Trophoblast cell (in vitro differentiated cells and primary cell): ENCODE measurements around the gene CRYGN.

ENCODE experiments used
- DNase-seq, 2 donors: peaks; one replicate each; pipeline ENCODE4 v3.0.0-alpha.2; 2016
- H2AFZ ChIP-seq: 2 replicates; pipeline ENCODE4 v1.6.1; 2013; ENCODE audit warnings: low read length, moderate library complexity, mild to moderate bottlenecking; ENCODE audit not compliant: insufficient read depth, poor library complexity
- H2AK5ac ChIP-seq: 2 replicates; pipeline ENCODE4 v1.6.1; 2013; ENCODE audit warnings: mild to moderate bottlenecking, low read length
- H2BK120ac ChIP-seq: 2 replicates; pipeline ENCODE4 v1.6.1; 2013; ENCODE audit warnings: low read length, mild to moderate bottlenecking, moderate library complexity; ENCODE audit not compliant: insufficient read depth, poor library complexity
- H2BK12ac ChIP-seq: 2 replicates; pipeline ENCODE4 v1.6.1; 2013; ENCODE audit warnings: mild to moderate bottlenecking, low read length, moderate library complexity
- H2BK5ac ChIP-seq: 2 replicates; pipeline ENCODE4 v1.6.1; 2013; ENCODE audit warnings: low read length, low read depth, moderate library complexity, mild to moderate bottlenecking; ENCODE audit not compliant: poor library complexity
- H3K14ac ChIP-seq: 2 replicates; pipeline ENCODE4 v1.6.1; 2013; ENCODE audit warnings: mild to moderate bottlenecking, low read length
- H3K18ac ChIP-seq: 2 replicates; pipeline ENCODE4 v1.6.1; 2013; ENCODE audit warnings: mild to moderate bottlenecking, low read length
- H3K23ac ChIP-seq: 2 replicates; pipeline ENCODE4 v1.6.1; 2013; ENCODE audit warnings: low read length
- H3K27ac ChIP-seq: 2 replicates; pipeline ENCODE4 v1.5.1; 2013; ENCODE audit warnings: low read depth, mild to moderate bottlenecking, inconsistent platforms, low read length, moderate library complexity
- H3K27me3 ChIP-seq: 2 replicates; pipeline ENCODE4 v1.6.1; 2013; ENCODE audit warnings: inconsistent platforms, mild to moderate bottlenecking, low read length, moderate library complexity; ENCODE audit not compliant: insufficient read depth
- H3K36me3 ChIP-seq, 2 experiments: 1 replicate in 1 of 2; 2 replicates in 1 of 2; pipeline ENCODE4 v1.6.1; 2013; ENCODE audit warnings: low read length in 2 of 2, mild to moderate bottlenecking in 2 of 2, moderate library complexity in 1 of 2; ENCODE audit not compliant: insufficient read depth in 2 of 2, control insufficient read depth in 1 of 2
- H3K4ac ChIP-seq: 2 replicates; pipeline ENCODE4 v1.6.1; 2013; ENCODE audit warnings: low read depth, mild to moderate bottlenecking, low read length, moderate library complexity
- H3K4me1 ChIP-seq, 2 experiments: 1 replicate in 1 of 2; 2 replicates in 1 of 2; pipeline ENCODE4 v1.6.1; 2013; ENCODE audit warnings: low read length in 2 of 2, mild to moderate bottlenecking in 2 of 2, moderate library complexity in 1 of 2; ENCODE audit not compliant: insufficient read depth in 2 of 2, control insufficient read depth in 1 of 2
- H3K4me2 ChIP-seq: 2 replicates; pipeline ENCODE4 v1.6.1; 2013; ENCODE audit warnings: inconsistent platforms, mild to moderate bottlenecking, low read length, moderate library complexity
- H3K4me3 ChIP-seq: 2 replicates; pipeline ENCODE4 v1.5.1; 2013; ENCODE audit warnings: mild to moderate bottlenecking, low read depth, low read length, inconsistent platforms
- H3K79me1 ChIP-seq: one replicate; pipeline ENCODE4 v1.6.1; 2013; ENCODE audit warnings: low read length
- H3K79me2 ChIP-seq: 2 replicates; pipeline ENCODE4 v1.6.1; 2013; ENCODE audit warnings: low read length, mild to moderate bottlenecking; ENCODE audit not compliant: control insufficient read depth, insufficient read depth, poor library complexity
- H3K9ac ChIP-seq: 2 replicates; pipeline ENCODE4 v1.6.1; 2013; ENCODE audit warnings: mild to moderate bottlenecking, low read length
- H3K9me3 ChIP-seq: 2 replicates; pipeline ENCODE4 v1.6.1; 2013; ENCODE audit warnings: low read depth, mild to moderate bottlenecking, control low read depth, inconsistent platforms, low read length; ENCODE audit not compliant: insufficient read depth
- H4K12ac ChIP-seq: 2 replicates; pipeline ENCODE4 v1.6.1; 2013; ENCODE audit warnings: low read depth, mild to moderate bottlenecking, low read length, moderate library complexity
- H4K8ac ChIP-seq: 2 replicates; pipeline ENCODE4 v1.6.1; 2013; ENCODE audit warnings: low read depth, mild to moderate bottlenecking, low read length, moderate library complexity
- H4K91ac ChIP-seq: one replicate; pipeline ENCODE4 v1.6.1; 2013; ENCODE audit warnings: low read depth, mild to moderate bottlenecking, low read length, moderate library complexity
- WGBS: extraction: QIAGEN DNeasy Blood & Tissue Kit; methylation state at CpG from one replicate; pipeline ENCODE4 v1.1.7; 2013; ENCODE audit warnings: missing lambda C conversion rate; ENCODE audit not compliant: insufficient read length, insufficient coverage; ENCODE audit errors: extremely low coverage; 5-methylcytosine and 5-hydroxymethylcytosine counted together

CRYGN gene

DNA sequence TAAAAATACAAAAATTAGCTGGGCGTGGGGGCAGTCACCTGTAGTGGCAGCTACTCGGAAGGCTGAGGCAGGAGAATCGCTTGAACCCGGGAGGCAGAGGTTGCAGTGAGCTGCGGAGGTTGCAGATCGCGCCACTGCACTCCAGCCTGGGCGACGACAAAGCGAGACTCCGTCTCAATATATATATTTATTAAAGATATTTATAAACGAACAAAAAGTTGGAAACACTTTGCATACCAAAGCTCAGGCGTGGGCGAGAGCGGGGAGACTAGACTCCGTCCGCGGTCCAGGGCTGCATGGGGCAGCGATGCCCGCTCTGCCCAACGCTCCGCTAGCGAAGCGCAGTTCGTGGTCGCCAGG lies 7.9 kb upstream of the CRYGN start:
- Histone ChIP-seq H3K36me3 (no peaks in the 10 kb centered on the region), H3K4ac (no peak overlapping the region), H3K23ac (no peak overlapping the region), H4K12ac (no peak overlapping the region), H3K4me1 (peaks cover 4 to 5% of the 10 kb centered on the region in 2 experiments), H3K14ac (peak overlapping the region; percentile 45), H3K4me3 (peak overlapping the region; percentile 4), H4K8ac (peak overlapping the region; percentile 86), H3K27me3 (no peaks in the 10 kb centered on the region), H3K27ac (no peak overlapping the region), H3K9me3 (peaks cover 5% of the 10 kb centered on the region), H2AK5ac (no peak overlapping the region), H2BK120ac (no peak overlapping the region), H2BK12ac (no peak overlapping the region), H4K91ac (no peak overlapping the region), H2BK5ac (no peak overlapping the region), H3K79me2 (peaks cover 3% of the 10 kb centered on the region), H3K18ac (no peak overlapping the region), H3K79me1 (peaks cover 4% of the 10 kb centered on the region), H3K9ac (no peak overlapping the region), H3K4me2 (peak overlapping the region; percentile 91), H2AFZ (peak overlapping the region; percentile 77)
- DNase-seq: no peak
- no CpG with 5 or more reads among the region's 26 CpGs for WGBS

- no peak overlapping the region for H2BK120ac ChIP-seq
- H2BK12ac ChIP-seq: no peak overlapping the region
- no peak overlapping the region for H2AFZ ChIP-seq
- no peak overlapping the region for H3K4ac ChIP-seq
- H3K18ac ChIP-seq: no peak overlapping the region
- no peak overlapping the region for H3K9ac ChIP-seq
- H3K9me3 ChIP-seq: peaks cover 5% of the 10 kb centered on the region
- H4K91ac ChIP-seq: no peak overlapping the region
- no peaks in the 10 kb centered on the region for H3K36me3 ChIP-seq
- H4K8ac ChIP-seq: no peak overlapping the region
- H3K4me2 ChIP-seq: no peak overlapping the region
- H3K23ac ChIP-seq: no peak overlapping the region
- H3K79me2 ChIP-seq: peaks cover 3% of the 10 kb centered on the region
- H2AK5ac ChIP-seq: no peak overlapping the region
- no peak overlapping the region for H4K12ac ChIP-seq
- WGBS: no CpG with 5 or more reads among the region's 18 CpGs
- H3K27ac ChIP-seq: no peak overlapping the region
- H3K4me3 ChIP-seq: no peak overlapping the region
- H3K4me1 ChIP-seq: peaks cover 4 to 5% of the 10 kb centered on the region in 2 experiments
- H3K79me1 ChIP-seq: peaks cover 4% of the 10 kb centered on the region
- no peak overlapping the region for H3K14ac ChIP-seq
- H2BK5ac ChIP-seq: no peak overlapping the region
- DNase-seq: no peak
- no peaks in the 10 kb centered on the region for H3K27me3 ChIP-seq
Measured at GRCh38 chr7:151447312-151447711, 7.4 kb upstream of the CRYGN start.

- Histone ChIP-seq H3K9me3 (no peaks in the 10 kb centered on the region), H3K36me3 (no peaks in the 10 kb centered on the region), H4K91ac (no peak overlapping the region), H3K4me2 (no peak overlapping the region), H3K4ac (no peak overlapping the region), H3K27ac (no peak overlapping the region), H2BK5ac (no peak overlapping the region), H3K18ac (no peak overlapping the region), H3K4me3 (no peak overlapping the region), H3K9ac (no peak overlapping the region), H2BK120ac (peak overlapping the region; percentile 70), H2AFZ (no peak overlapping the region), H3K79me2 (peaks cover 3% of the 10 kb centered on the region), H3K27me3 (no peaks in the 10 kb centered on the region), H3K23ac (no peak overlapping the region), H3K14ac (peak overlapping the region; percentile 29), H2BK12ac (peak overlapping the region; percentile 62), H4K12ac (no peak overlapping the region), H2AK5ac (no peak overlapping the region), H3K79me1 (peaks cover 4% of the 10 kb centered on the region), H4K8ac (peak overlapping the region; percentile 23), H3K4me1 (peaks cover 4 to 5% of the 10 kb centered on the region in 2 experiments)
- WGBS: no CpG with 5 or more reads among the region's 2 CpGs
- no peak for DNase-seq
Measured at GRCh38 chr7:151446412-151446811, 6.5 kb upstream of the CRYGN start.

- Histone ChIP-seq H2BK12ac (no peak overlapping the region), H3K4me1 (peaks cover 15% of the 10 kb centered on the region in 2 experiments), H4K12ac (no peak overlapping the region), H3K27me3 (no peaks in the 10 kb centered on the region), H2AK5ac (no peak overlapping the region), H3K79me1 (peaks cover 7% of the 10 kb centered on the region), H2AFZ (no peak overlapping the region), H3K9ac (no peak overlapping the region), H3K36me3 (no peaks in the 10 kb centered on the region), H3K23ac (no peak overlapping the region), H4K91ac (no peak overlapping the region), H4K8ac (no peak overlapping the region), H3K4me2 (no peak overlapping the region), H3K4me3 (no peak overlapping the region), H2BK5ac (no peak overlapping the region), H3K27ac (no peak overlapping the region), H3K18ac (no peak overlapping the region), H3K4ac (no peak overlapping the region), H3K14ac (no peak overlapping the region), H3K9me3 (no peaks in the 10 kb centered on the region), H3K79me2 (peaks cover 3% of the 10 kb centered on the region), H2BK120ac (no peak overlapping the region)
- WGBS: no CpG with 5 or more reads among the region's 1 CpG
- DNase-seq: no peak
Measured at GRCh38 chr7:151444632-151445031, 4.7 kb upstream of the CRYGN start.
